Measurements from ENCODE around the gene EFTUD2.

DNA sequence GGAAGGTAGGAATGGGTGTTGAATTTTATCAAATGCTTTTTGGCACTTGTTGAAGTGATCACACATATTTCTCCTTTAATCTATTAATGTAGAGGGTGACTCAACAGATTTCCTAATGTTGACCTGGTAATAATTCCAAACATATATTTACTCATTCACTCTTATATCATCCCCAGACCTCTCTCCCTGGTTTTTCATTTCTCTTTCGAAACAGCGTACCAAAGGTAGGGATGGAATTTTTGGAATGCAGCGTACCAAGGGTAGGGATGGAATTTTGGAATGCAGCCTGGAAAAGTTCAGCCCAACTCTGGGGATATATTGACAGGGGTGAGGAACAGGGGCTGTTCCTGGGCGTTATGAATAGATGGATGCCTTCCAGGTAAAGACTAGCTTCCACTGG lies 41.1 kb upstream of the EFTUD2 start:
- TF ChIP-seq, protein P1, sequence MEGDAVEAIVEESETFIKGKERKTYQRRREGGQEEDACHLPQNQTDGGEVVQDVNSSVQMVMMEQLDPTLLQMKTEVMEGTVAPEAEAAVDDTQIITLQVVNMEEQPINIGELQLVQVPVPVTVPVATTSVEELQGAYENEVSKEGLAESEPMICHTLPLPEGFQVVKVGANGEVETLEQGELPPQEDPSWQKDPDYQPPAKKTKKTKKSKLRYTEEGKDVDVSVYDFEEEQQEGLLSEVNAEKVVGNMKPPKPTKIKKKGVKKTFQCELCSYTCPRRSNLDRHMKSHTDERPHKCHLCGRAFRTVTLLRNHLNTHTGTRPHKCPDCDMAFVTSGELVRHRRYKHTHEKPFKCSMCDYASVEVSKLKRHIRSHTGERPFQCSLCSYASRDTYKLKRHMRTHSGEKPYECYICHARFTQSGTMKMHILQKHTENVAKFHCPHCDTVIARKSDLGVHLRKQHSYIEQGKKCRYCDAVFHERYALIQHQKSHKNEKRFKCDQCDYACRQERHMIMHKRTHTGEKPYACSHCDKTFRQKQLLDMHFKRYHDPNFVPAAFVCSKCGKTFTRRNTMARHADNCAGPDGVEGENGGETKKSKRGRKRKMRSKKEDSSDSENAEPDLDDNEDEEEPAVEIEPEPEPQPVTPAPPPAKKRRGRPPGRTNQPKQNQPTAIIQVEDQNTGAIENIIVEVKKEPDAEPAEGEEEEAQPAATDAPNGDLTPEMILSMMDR (IDR thresholded peaks at IDR 0.05; ENCODE audit: low read depth, low read length) = no peak
- TF ChIP-seq EZH2phosphoT487 (IDR thresholded peaks at IDR 0.05; ENCODE audit: low read depth) = no peak

Data from OCI-LY3 (cell line).